ENCODE data around the gene PPARA. TPM values are rescaled to one million over a fixed set of nuclear protein-coding genes. Genes with fewer than 3 reads are reported as not detected.

The PPARA gene
- total and polyA plus RNA-seq, 2 donors (not counting 3 experiments of a cell fraction or from before 2014, with no cell fraction given): 3.1 to 10.7 TPM

DNA sequence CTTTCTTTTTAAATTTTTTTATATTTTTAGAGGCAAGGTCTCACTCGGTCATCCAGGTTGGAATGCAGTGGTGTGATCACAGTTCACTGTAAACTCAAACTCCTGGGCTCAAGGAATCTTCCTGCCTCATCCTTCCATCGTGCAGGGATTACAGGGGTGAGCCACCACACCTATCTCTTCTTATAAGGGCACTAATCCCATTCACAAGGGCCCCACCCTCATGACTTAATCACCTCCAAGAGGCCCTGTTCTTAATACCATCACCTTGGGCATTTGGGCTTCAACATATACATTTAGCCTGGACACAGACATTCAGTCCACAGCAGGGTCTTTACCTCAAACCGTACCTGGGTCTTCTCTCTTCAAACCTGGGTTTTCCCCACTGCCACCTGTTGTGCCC is 141.8 kb downstream of the PPARA start:
- Histone ChIP-seq H3K9me1 (replicated peaks; ENCODE audit: control insufficient read depth, extremely low read depth, insufficient read depth, low read length) (no peaks in the 10 kb centered on the region), H3K4me3 (replicated peaks in 1 of 3; ENCODE audit: insufficient read depth in 1 of 3, low read depth in 1 of 3, low read length in 3 of 3) (no peak overlapping the region), H2AFZ (ENCODE audit: low read depth, low read length) (no peak overlapping the region), H3K36me3 (ENCODE audit: control insufficient read depth in 2 of 2, extremely low read depth in 1 of 2, insufficient read depth in 2 of 2, low read length in 2 of 2) (peaks cover 0 to 8% of the 10 kb centered on the region in 2 experiments), H3K9me3 (replicated peaks; ENCODE audit: control insufficient read depth, insufficient read depth, low read length) (no peaks in the 10 kb centered on the region), H3K27ac (ENCODE audit: insufficient read depth, low read depth, low read length) (no peak overlapping the region), H3K9ac (replicated peaks; ENCODE audit: extremely low read depth, insufficient read depth, low read length) (no peak overlapping the region), H3K4me2 (ENCODE audit: insufficient read depth, low read length) (no peak overlapping the region), H3K4me1 (ENCODE audit: control insufficient read depth, extremely low read depth, insufficient read depth, low read length) (peaks cover 23% of the 10 kb centered on the region), H3K79me2 (ENCODE audit: control insufficient read depth, insufficient read depth, low read length) (peaks cover 3% of the 10 kb centered on the region), H4K20me1 (replicated peaks; ENCODE audit: control insufficient read depth, extremely low read depth, insufficient read depth, low read length) (no peaks in the 10 kb centered on the region), H3K27me3 (ENCODE audit: control insufficient read depth in 2 of 2, insufficient read depth in 2 of 2, low read length in 2 of 2) (no peaks in the 10 kb centered on the region)
- intact Hi-C loops (cut with micrococcal nuclease) (no loop called here), dilution Hi-C loops (cut with MboI; ENCODE audit: extremely low pct_ligation_motif_present, low sequenced_read_pairs) (no loop called here)
- FAIRE-seq (no peak), DNase-seq (ENCODE audit: low read depth, low spot score) (no peak)
- CTCF ChIA-PET: no interaction called here
- POLR2A ChIA-PET: no interaction called here
- BruUV-seq (replicated peaks): no TSS peak
- TF ChIP-seq GATA2 (IDR thresholded peaks at IDR 0.05; ENCODE audit: insufficient read depth, insufficient read length, low read depth, low read length): no peak
- TF ChIP-seq, protein P1, sequence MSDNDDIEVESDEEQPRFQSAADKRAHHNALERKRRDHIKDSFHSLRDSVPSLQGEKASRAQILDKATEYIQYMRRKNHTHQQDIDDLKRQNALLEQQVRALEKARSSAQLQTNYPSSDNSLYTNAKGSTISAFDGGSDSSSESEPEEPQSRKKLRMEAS (IDR thresholded peaks at IDR 0.05; ENCODE audit: insufficient read depth, insufficient read length): no peak
- no peak for TF ChIP-seq FOS (IDR thresholded peaks at IDR 0.05; ENCODE audit: borderline replicate concordance, insufficient read depth, low read length)
- no peak for TF ChIP-seq MYC (IDR thresholded peaks at IDR 0.05; ENCODE audit: low read depth, low read length)
- no peak for TF ChIP-seq POLR2AphosphoS5 (IDR thresholded peaks at IDR 0.05; ENCODE audit: insufficient read depth, low read depth, low read length)
- TF ChIP-seq POLR2A (IDR thresholded peaks at IDR 0.05; ENCODE audit: low read depth, low read length): no peak
- TF ChIP-seq, protein P2, sequence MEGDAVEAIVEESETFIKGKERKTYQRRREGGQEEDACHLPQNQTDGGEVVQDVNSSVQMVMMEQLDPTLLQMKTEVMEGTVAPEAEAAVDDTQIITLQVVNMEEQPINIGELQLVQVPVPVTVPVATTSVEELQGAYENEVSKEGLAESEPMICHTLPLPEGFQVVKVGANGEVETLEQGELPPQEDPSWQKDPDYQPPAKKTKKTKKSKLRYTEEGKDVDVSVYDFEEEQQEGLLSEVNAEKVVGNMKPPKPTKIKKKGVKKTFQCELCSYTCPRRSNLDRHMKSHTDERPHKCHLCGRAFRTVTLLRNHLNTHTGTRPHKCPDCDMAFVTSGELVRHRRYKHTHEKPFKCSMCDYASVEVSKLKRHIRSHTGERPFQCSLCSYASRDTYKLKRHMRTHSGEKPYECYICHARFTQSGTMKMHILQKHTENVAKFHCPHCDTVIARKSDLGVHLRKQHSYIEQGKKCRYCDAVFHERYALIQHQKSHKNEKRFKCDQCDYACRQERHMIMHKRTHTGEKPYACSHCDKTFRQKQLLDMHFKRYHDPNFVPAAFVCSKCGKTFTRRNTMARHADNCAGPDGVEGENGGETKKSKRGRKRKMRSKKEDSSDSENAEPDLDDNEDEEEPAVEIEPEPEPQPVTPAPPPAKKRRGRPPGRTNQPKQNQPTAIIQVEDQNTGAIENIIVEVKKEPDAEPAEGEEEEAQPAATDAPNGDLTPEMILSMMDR (IDR thresholded peaks at IDR 0.05; ENCODE audit: extremely low read depth in 1 of 2, insufficient read depth in 1 of 2, low read depth in 1 of 2, low read length in 2 of 2): no peak
- no peak for TF ChIP-seq EZH2 (IDR thresholded peaks at IDR 0.05; ENCODE audit: borderline replicate concordance, low read depth, low read length, severe bottlenecking)
- no peak for TF ChIP-seq JUN (IDR thresholded peaks at IDR 0.05; ENCODE audit: borderline replicate concordance, insufficient read depth, insufficient read length, low read depth)
